CD4-positive, alpha-beta T cell treated with Interleukin-10 for 1 hour (primary cell): ENCODE results near the gene ORC2.

Experiments used
- DNase-seq: peaks from one replicate; pipeline ENCODE4 v3.0.0-alpha.2; 2020

ORC2 gene

GRCh38 chr2:200860092-200860795 lies 103.2 kb downstream of the ORC2 start:
- peak; percentile 50 for DNase-seq
